Brain microvascular endothelial cell (primary cell): ENCODE data around the gene TP53INP2.

ENCODE experiments used
- DNase-seq: peaks from one replicate; pipeline ENCODE4 v3.0.0-alpha.2; 2020
- H3K27ac ChIP-seq: fragments of 250-450 bp; sonication (Bioruptor Pico); 2 replicates; pipeline ENCODE4 v1.5.1; 2020; ENCODE audit warnings: mild to moderate bottlenecking, moderate library complexity
- H3K27me3 ChIP-seq: fragments of 250-450 bp; sonication (Bioruptor Pico); replicated peaks from 2 replicates; pipeline ENCODE4 v1.5.1; 2020; ENCODE audit warnings: mild to moderate bottlenecking
- H3K36me3 ChIP-seq: fragments of 250-450 bp; sonication (Bioruptor Pico); replicated peaks from 2 replicates; pipeline ENCODE4 v1.5.1; 2020; ENCODE audit warnings: mild to moderate bottlenecking
- H3K4me3 ChIP-seq: 2 replicates; pipeline ENCODE4 v1.5.1; 2011; ENCODE audit warnings: low read depth, mild to moderate bottlenecking, control low read depth, low read length, moderate library complexity
- CTCF ChIP-seq: IDR thresholded peaks from 2 replicates; pipeline ENCODE4 v1.5.1; 2011; ENCODE audit warnings: low read depth, mild to moderate bottlenecking, moderate library complexity, low read length, control low read depth, inconsistent platforms; ENCODE audit errors: missing control alignments
- in situ Hi-C: cut with HindIII; loops from 2 replicates; pipeline ENCODE4 v1.10.0; 2017; ENCODE audit warnings: low sequenced_read_pairs, low pct_ligation_motif_present

TP53INP2 gene

GRCh38 chr20:34747479-34747878, 43.3 kb downstream of the TP53INP2 start:
- DNase-seq: no peak
- in situ Hi-C loops: no loop called here
- no peak overlapping the region for H3K27ac ChIP-seq
- no peak for TF ChIP-seq CTCF
- peaks cover 29% of the 10 kb centered on the region for H3K36me3 ChIP-seq
- H3K27me3 ChIP-seq: no peaks in the 10 kb centered on the region
- no peak overlapping the region for H3K4me3 ChIP-seq

DNA sequence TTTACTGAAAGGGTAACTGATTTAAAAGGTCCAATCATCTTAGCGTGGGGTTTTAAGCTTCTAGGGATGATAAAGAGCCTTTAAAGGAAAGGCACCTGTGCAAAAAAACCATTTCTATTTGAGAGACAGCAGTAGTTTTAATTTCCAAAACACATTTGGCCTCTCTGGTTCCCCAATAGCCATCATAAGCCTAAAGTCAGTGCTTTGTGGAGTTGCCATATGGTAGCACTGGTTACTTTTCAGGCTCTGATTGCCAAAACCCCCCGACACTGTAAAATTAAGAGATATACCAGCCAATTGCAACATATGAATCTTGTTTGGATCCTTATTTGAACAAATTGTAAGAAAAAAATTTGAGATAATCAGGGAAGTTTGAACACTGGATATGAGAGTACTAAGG, 44.6 kb downstream of the TP53INP2 start:
- in situ Hi-C loops: no loop called here
- TF ChIP-seq CTCF: no peak
- Histone ChIP-seq H3K27me3 (no peaks in the 10 kb centered on the region), H3K4me3 (no peak overlapping the region), H3K36me3 (peaks cover 20% of the 10 kb centered on the region), H3K27ac (no peak overlapping the region)
- DNase-seq: no peak

DNA sequence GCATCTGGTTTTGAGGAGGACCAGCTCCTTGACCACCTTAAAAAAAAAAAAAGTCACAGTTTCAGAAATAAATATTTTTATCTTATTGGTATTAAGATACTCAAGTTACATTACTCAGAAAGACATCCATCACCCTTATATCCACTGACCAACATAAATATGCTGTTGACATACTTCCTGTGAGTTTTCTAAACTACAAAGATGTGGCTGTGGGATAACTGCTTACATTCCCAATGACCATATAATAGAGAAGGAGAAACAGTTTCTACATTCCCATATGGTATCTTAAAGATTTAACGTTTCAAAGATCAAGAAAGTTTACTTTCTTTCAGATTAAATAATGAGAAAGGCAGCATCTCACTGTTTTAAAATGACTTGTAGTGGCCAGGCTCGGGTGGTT, 46.3 kb downstream of the TP53INP2 start:
- Histone ChIP-seq H3K36me3 (peaks cover 14% of the 10 kb centered on the region), H3K27me3 (no peaks in the 10 kb centered on the region)
- no peak for DNase-seq

GRCh38 chr20:34751453-34751852, 47.3 kb downstream of the TP53INP2 start:
- H3K36me3 ChIP-seq: peaks cover 11% of the 10 kb centered on the region
- H3K27me3 ChIP-seq: no peaks in the 10 kb centered on the region
- no peak overlapping the region for H3K27ac ChIP-seq
- no peak overlapping the region for H3K4me3 ChIP-seq
- no peak for DNase-seq
- in situ Hi-C loops: no loop called here
- TF ChIP-seq CTCF: no peak

More for the DNA sequence above, 46.3 kb downstream of the TP53INP2 start:
- Histone ChIP-seq H3K27ac (no peak overlapping the region), H3K4me3 (no peak overlapping the region)
- in situ Hi-C loops: no loop called here
- no peak for TF ChIP-seq CTCF

DNA sequence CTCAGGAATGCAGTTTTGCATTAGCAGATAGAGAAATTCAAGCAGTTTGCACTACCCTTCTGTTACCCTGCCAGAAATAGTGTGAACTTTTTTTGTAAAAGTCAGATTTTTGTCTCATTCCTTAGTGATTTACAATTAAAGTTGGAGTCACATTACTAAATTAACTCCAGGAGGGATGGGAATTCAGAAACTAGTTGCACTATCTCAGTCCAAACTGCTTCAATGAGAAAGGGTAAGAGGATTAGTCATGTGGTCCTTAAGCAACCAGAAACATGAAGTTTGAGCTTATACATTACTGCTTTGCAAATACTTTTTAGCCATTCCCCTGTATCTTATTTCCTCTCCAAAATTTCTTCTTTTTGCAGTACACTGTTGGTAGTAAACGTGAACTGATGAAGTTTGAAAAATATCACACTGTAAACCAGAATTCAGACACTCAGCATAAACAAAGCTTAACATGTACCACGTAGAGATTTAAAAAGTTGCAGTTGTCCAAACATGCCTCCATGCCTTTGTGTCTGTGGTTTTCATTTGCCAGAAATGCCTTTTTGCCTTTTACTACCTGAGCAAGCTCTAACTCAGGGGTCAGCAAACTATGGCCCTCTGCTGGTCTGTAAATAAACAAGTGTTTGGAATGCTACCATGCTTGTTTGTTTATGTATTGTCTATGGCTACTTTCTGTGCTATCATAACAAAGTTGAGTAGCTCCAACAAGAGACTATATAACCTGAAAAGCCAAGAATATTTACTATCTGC, 49.7 kb downstream of the TP53INP2 start:
- Histone ChIP-seq H3K27ac (no peak overlapping the region), H3K4me3 (no peak overlapping the region), H3K27me3 (no peaks in the 10 kb centered on the region), H3K36me3 (peaks cover 24% of the 10 kb centered on the region)
- no peak for TF ChIP-seq CTCF
- in situ Hi-C loops: no loop called here
- no peak for DNase-seq

GRCh38 chr20:34754611-34755010, 50.5 kb downstream of the TP53INP2 start:
- in situ Hi-C loops: no loop called here
- Histone ChIP-seq H3K27me3 (no peaks in the 10 kb centered on the region), H3K36me3 (peaks cover 21% of the 10 kb centered on the region), H3K4me3 (no peak overlapping the region), H3K27ac (no peak overlapping the region)
- no peak for TF ChIP-seq CTCF
- DNase-seq: no peak
